ENCODE data around the gene TMEM233. TPM values are rescaled to one million over a fixed set of nuclear protein-coding genes. Genes with fewer than 3 reads are reported as not detected.
A peak's percentile ranks its signal among the peaks of the same experiment; 100 is the strongest.

Gene TMEM233
- 0.18 TPM for total RNA-seq

DNA sequence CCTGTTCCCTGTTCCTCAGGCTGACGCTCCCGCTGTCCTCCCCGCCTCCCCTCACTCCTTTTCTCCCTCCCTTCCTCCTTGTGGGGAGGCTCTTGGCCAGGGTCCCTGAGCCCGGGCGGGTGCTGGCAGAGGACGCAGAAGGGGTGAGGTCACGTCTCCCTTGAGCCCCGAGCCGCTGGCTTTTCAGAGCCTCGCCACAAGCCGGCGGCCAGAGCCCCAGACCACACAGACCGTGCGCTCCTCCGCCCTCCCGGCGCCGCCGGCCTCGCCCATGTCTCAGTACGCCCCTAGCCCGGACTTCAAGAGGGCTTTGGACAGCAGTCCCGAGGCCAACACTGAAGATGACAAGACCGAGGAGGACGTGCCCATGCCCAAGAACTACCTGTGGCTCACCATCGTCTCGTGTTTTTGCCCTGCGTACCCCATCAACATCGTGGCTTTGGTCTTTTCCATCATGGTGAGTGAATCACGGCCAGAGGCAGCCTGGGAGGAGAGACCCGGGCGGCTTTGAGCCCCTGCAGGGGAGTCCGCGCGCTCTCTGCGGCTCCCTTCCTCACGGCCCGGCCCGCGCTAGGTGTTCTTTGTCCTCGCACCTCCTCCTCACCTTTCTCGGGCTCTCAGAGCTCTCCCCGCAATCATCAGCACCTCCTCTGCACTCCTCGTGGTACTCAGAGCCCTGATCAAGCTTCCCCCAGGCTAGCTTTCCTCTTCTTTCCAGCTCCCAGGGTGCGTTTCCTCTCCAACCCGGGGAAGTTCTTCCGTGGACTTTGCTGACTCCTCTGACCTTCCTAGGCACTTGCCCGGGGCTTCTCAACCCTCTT is at the start of gene TMEM233:
TSS of gene TMEM233 (plus strand) at position 197 of the 821 bp plus-strand sequence. CDS start at position 272, 75 bp downstream.
- peak; percentile 16 for ATAC-seq
- no peak for DNase-seq (ENCODE audit: low spot score)

DNA sequence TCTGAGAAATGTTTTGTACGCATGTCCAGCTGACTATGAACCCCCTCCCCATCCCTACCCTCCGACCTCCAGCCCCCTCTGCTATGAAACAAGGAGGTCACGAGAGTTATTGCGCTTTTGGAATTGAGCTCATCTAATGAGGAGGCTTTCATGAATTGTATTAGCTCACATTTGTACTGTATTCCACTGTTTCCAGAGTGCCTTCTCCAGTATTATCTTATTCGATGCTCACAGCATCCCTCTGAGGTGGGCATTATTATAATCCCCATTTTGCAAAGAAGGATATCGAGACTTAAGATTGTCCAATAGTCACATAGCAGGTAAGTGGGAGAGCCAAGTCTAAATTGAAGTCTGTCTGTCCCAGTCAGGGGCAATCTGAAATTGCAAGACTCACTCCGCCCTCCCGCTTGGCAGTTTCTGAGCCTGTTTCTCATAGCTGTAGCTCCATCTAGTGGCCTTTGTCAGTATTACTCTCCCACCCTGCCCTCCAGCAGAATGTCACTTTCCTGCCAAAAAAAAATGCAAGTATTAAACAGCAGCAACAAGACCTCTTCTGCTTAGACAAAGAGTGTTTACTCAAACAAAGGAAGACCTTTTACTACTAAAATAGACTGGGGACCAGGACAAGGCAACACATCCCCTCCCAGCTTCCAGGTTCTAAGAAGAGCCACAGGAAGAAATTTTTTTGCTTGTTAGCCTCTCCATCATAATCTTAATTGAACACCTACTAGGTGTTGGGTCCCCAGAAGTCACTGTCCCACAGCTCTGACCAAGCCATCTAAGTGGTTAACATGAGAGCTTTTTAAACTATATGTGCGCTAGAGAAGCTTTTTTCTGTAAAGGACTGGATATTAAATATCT is 48.6 kb upstream of the TMEM233 start:
- ATAC-seq (peak; percentile 99), DNase-seq (ENCODE audit: low spot score) (peak; percentile 58)

DNA sequence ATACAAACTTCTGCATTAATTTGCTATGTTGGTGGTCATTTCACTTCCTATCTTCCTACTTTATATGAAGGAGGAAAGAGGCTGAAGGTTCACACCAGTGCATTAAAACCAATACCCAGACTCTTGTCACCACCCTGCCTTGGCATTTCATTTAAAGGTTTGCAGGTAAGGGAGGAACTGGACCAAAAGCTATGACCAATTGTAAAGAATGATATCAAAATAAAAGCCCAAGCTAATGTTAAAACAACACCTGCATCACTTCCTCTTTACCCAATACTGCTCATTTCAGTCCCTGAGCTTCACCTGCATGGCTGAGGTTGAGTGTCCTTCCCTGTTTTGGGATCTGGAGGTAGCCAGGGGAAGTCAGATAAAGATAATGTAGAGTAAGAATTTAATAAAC is 47.2 kb upstream of the TMEM233 start:
- DNase-seq (ENCODE audit: low spot score), result no peak
- ATAC-seq, result no peak

DNA sequence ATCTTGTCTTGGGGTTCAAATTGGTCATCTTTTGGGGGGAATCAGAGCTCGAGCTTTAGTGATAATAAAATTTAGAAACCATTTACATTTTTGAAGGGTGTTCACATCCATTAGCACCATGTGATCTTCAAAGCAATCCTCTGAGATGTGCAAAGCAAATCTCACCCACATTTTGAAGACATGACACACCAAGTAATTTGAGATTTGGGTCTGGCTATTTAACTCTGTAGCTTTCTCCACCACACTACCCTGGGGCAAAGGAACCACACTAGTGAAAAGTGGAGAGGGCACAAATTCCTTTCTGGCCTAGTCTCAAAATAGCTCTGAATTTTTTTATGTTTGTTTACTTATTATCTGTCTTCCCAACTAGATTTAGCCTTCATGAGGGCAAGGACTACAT is 46.6 kb upstream of the TMEM233 start:
- ATAC-seq, result no peak
- no peak for DNase-seq (ENCODE audit: low spot score)

DNA sequence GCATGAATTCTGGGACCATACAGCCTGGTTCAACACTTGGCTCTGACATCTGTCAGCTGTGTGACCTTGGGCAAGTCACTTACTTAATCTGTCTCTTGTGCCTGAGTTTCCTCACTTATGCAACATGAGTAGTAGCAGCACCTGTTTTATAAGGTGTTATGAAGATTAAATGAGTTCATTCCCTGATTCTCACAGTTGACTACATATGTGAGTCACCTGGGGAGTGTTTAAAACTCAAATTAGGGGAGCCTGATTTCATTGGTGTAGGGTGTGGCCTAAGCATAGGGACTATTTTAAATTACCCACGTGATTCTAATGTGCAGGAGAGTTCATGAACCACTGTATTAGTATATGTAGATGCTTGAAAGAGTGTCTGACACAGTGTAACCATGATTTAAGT is 36.7 kb upstream of the TMEM233 start:
- ATAC-seq, result no peak
- no peak for DNase-seq (ENCODE audit: low spot score)

DNA sequence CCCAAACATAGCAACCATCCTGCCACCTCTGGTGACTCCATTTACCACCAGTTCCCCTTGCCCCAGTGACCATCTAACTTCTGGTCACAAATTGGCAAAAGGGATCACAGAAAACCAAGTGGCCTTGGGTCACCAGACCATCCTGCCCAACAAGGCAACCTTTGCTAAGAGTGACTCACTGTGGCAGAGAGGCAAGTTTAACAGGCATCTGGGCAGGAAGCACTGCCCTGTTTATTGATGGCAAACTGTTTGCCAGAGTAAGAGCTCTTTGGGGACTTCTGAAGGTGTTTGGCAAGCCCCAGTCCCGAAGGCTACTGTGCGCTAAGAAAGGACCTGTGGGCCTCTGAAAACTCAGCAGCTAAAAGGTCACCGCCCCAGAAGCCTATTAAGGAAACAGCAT is 28.2 kb upstream of the TMEM233 start:
- no peak for ATAC-seq
- no peak for DNase-seq (ENCODE audit: low spot score)

DNA sequence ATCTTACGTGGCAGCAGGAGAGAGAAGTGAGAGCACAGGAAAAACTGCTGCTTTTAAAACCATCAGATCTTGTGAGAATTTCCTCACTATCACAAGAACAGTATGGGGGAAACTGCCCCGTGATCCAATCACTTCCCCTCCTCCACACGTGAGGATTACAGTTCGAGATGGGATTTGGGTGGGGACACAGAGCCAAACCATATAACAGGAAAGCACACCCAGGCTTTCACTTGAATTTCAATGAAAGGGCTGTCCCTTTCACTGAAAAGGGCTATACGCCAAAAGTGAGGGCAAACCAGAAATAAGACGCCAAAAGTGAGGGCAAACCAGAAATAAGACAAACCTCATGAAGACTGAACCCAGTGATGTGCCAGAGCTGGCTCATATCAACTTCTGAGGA is 22.8 kb upstream of the TMEM233 start:
- ATAC-seq, result no peak

DNA sequence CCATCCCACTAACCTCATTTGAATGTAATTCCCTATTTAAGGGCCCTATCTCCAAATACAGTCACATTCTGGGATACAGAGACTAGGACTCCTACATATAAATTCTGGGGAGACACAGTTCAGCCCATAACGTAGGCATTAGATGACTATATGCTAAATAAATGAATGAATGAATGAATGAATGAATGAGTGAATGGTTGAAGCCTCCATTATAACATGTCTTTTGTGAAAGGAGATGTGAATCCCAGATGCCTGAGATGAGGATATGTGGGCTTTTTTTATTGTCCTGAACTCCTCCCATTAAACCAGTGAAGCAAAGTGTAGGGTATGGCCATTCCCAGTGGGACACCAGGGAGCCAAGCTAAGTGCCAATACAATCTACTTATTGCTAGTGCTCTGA is 20.5 kb upstream of the TMEM233 start:
- no peak for ATAC-seq
- no peak for DNase-seq (ENCODE audit: low spot score)

More for the DNA sequence above, 22.8 kb upstream of the TMEM233 start:
- DNase-seq (ENCODE audit: low spot score), result no peak

DNA sequence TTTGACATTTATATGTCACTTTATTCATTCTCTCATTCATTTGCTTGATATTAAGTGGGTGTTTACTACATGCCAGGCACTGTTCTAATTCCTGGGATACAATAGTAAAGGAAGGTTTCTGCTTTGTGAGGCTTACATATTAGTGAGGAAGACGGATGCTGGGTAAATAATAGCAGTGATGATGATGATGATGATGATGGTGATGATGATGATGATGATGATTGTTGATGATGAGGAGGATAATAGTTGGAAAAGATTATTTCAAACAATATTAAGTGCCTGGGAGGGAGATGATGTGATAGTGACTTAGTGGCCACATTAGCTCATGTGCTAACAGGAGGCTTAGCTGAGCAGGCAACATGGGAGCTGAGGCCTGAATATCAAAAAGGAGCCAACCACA is 19.3 kb upstream of the TMEM233 start:
- no peak for DNase-seq (ENCODE audit: low spot score)
- ATAC-seq, result no peak

DNA sequence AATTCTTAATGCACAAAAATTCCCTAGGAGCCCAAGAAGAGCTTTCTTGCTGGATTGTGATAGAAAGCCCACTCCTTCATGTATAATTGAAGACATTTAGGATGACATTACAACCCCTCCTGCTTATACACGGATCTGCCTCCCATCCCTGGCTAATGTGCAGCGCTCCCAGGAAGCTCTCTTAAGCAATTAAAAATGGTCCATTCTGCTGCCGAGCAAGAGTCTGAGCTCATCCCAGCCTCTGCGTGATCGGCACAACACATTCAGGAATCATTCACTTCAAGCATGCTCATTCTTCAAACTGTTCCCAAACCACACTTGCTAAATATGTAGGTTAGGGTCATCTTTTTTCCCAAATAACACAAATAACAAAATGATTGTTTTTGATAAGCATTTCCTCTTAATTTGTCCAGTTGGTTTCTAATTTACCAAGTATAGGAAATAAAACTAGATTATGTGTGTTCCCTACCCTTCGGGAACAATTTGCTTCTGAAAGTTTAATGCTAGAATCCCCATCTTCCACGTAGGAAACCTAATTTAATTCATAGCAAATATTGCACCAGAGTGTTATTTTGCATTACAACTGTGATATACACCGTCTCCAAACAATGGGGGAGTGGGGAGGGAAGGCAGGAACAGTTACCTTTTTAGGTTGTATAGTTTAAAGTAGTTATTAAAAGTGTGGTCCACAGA is 17.3 kb upstream of the TMEM233 start:
- DNase-seq (ENCODE audit: low spot score) (no peak), ATAC-seq (no peak)

DNA sequence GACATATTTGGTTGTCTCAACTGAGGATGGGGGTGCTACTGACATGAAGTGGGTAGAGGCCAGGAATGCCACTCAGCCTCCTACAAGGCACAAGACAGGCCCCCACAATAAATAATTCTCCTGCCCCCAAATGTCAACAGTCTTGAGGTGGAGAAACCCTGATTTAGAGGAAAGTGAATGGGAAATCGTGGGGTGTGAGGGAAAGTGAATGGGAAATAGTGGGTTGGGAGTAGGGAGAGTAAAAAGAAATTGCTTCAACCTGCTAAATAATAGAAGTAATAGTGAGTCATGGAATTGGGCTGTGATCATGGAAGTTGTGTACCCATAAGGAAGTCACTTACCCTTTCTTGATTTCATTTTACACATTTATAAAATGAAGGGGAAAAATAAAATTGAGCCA is 16.7 kb upstream of the TMEM233 start:
- DNase-seq (ENCODE audit: low spot score) (no peak), ATAC-seq (no peak)

DNA sequence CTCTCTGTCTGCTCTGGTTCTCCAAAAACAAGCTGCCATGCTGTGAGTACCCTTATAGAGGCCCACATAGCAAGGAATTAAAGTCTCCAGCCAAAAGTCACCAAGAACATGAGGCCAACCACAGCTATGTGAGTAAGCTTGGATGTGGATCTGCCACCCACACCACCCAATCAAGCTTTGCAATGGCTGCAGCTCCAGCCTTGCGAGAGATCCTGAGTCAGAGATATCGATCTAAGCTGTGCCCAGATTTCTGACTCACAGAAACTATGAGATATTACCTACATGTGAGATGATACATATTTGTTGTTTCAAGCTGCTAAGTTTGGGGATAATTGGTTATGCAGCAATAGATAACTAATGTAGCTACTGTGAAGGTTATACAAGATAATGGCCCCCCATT is 15.5 kb upstream of the TMEM233 start:
- ATAC-seq (no peak), DNase-seq (ENCODE audit: low spot score) (no peak)

DNA sequence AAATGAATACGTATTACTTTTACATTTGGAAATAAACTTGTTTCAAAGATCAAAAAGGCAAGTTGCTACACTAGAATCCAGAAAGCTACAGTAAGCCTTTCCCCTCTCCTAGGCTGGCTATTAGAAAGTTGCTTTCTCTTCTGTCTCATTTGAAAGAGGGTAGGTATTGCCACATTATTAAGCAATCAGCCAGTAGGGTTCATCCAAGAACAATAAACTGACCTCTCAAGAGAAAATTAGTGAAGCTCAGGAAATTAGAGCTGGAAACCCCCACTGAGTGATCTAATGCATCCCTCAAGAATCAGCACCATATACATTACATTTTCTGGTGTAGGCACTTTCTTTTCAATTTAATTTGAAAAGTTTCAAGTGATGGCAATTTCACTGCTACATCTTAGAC is 4.5 kb upstream of the TMEM233 start:
- DNase-seq (ENCODE audit: low spot score) (no peak), ATAC-seq (peak; percentile 89)

DNA sequence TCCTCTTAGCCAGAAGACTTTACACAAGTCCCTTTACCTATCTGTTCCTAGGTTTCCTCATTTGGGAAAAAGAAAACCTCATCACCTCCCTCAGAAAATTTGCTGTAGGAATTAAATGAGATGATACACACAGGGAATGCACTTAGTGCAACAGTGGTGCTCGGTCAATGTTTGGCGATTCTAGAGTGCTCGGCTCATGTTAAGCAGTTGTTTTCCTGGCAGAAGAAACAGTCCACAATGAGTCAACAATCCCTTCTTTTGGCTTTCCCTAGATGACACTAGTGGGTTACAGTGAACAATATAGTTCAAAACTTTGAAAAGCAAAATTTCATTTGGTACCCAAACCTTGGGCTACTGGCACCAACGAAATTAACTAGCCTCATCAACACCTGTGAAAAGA is 3.9 kb upstream of the TMEM233 start:
- DNase-seq (ENCODE audit: low spot score), result no peak
- ATAC-seq, result peak; percentile 36

DNA sequence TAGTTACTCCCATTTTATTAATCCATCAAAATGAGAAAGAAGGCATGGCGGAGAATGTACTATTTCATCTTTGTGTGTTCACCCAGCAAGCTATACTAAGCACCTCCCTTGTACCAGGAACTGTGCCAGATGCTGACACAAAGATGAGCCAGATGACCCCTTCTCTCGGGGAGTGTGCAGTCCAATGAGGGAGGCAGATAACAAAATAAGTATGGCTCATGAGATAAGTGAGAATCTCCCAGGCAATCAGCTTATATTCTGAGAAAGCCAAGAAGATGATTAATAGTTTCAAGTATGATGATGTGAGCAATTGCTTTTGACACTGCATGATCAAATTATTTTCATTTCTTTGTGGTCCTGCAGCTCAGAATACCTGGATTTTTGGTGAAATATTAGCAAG is 1.3 kb upstream of the TMEM233 start:
- no peak for DNase-seq (ENCODE audit: low spot score)
- no peak for ATAC-seq

DNA sequence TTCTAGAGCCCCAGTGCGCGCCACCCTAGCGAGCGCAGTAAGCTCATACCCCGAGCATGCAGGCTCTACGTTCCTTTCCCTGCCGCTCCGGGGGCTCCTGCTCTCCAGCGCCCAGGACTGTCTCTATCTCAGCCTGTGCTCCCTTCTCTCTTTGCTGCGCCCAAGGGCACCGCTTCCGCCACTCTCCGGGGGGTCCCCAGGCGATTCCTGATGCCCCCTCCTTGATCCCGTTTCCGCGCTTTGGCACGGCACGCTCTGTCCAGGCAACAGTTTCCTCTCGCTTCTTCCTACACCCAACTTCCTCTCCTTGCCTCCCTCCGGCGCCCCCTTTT is 791 bp downstream of the TMEM233 start:
- no peak for DNase-seq (ENCODE audit: low spot score)

DNA sequence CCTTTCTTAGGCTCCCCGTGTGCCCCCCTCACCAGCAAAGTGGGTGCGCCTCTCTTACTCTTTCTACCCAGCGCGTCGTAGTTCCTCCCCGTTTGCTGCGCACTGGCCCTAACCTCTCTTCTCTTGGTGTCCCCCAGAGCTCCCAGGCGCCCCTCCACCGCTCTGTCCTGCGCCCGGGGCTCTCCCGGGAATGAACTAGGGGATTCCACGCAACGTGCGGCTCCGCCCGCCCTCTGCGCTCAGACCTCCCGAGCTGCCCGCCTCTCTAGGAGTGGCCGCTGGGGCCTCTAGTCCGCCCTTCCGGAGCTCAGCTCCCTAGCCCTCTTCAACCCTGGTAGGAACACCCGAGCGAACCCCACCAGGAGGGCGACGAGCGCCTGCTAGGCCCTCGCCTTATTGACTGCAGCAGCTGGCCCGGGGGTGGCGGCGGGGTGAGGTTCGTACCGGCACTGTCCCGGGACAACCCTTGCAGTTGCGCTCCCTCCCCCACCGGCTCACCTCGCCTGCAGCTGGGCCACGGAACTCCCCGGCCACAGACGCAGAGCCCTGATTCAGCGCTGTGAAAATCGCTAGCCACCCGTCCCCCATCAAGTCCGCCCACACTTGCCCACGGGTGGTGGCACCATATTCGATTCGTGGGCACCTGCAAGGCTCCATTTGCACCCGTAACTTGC is 1.3 kb downstream of the TMEM233 start:
- ATAC-seq (peak; percentile 86), DNase-seq (ENCODE audit: low spot score) (peak; percentile 66)

More for the DNA sequence above, 791 bp downstream of the TMEM233 start:
- peak; percentile 51 for ATAC-seq

DNA sequence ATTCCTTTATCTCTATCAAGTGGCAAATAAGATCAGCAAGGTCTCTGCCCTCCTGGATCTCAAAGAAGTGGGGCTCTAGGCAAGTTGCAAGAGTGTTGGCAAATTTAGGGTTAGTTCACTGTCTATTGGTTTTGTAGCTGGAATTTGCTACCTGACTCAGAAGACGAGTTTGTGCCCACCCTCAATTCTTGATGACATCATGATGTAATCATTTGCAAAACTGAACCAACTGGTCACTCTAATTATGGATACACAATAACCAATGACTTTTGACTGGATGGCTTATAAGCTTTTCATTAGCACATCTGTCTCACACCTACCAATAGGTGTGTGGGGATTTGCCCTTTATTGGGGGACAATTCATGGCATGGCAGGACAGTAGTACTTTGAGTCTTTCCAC is 4.6 kb downstream of the TMEM233 start:
- ATAC-seq, result no peak
- DNase-seq (ENCODE audit: low spot score), result no peak

DNA sequence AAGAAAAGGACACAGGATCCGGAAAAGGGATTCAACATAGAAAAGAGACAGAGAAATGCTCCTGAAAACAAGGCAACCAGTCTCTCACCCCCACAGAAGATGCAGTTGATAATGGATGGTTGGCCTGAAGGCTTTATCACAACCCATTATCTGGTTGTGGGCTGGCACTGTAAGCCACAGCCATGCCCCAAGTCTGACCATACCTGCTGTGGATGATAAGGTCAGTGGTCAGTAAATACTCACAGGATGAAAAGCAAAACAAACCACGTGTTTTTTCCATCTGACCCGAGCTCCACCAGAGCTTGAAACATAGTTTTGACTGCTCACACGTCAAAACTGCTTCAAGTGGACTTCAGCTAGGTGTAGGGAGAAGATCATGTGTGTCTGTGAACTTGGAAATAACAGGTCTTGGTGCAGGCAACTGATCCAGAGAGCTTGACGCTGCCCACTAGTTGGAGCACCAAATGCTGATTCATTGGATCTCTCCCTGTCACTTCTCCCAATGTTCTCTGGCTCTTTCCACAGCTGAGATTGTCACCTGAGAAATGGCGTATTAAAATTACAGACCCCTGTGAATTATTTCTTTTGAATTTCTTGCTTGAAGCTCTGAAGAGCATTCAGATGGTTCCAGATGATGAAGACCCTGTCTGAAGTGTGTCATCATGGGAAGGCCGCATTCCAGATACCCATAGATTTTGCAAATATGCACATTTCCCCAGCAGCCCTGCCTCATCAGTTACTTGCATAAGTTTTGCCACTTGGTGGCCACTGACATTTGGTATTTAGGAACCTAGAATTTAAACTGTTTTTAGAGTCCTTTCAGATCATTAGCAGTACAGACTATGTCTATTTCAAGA is 8.5 kb downstream of the TMEM233 start:
- DNase-seq (ENCODE audit: low spot score) (no peak), ATAC-seq (no peak)

DNA sequence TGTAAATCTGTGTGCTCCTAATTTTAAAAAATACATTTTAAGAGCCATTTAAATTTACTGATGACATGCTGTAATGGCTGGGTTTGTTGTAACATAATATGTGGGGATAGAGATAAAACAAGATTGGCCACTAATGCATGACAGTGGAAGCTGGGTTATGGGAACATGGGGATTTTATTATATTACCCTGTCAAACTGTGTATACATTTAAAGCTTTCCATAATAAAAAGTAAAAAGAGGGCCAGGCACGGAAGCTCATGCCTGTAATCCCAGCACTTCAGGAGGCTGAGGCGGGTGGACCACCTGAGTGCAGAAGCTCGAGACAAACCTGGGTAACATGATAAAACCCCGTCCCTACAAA is 9.1 kb downstream of the TMEM233 start:
- no peak for DNase-seq (ENCODE audit: low spot score)
- no peak for ATAC-seq

Data from left lobe of liver (tissue), 2 donors.